ENCODE data around the gene IFRD2. TPM values are rescaled to one million over a fixed set of nuclear protein-coding genes. Genes with fewer than 3 reads are reported as not detected.

Gene IFRD2
- total and polyA plus RNA-seq, 2 of the 13 experiments (the other 11 are each of a cell fraction or from before 2014, with no cell fraction given), result 32.8 to 96.1 TPM

GRCh38 chr3:50337175-50337861 is 45.1 kb upstream of the IFRD2 start (continued):
- peak; percentile 58; the same call in 1 of the 2 replicates for TF ChIP-seq NFAT5 (CRISPR knock-in tag; IDR thresholded peaks at IDR 0.05)
- no peak for TF ChIP-seq NCOA5 (CRISPR knock-in tag; IDR thresholded peaks at IDR 0.05)
- peak; percentile 94; the same call in 1 of the 2 replicates for TF ChIP-seq ZNF235 (CRISPR knock-in tag; IDR thresholded peaks at IDR 0.05; ENCODE audit: borderline replicate concordance)
- no peak for TF ChIP-seq ZNF33A (CRISPR knock-in tag; IDR thresholded peaks at IDR 0.05; ENCODE audit: borderline replicate concordance)
- no peak; the same call in 1 of the 2 replicates for TF ChIP-seq POGZ (CRISPR knock-in tag; IDR thresholded peaks at IDR 0.05)
- peak; percentile 95 for TF ChIP-seq ZNF256 (CRISPR knock-in tag; conservative IDR thresholded peaks at IDR 0.05)
- no peak for TF ChIP-seq IKZF1 (IDR thresholded peaks at IDR 0.05)
- no peak; the same call in 1 of the 2 replicates for TF ChIP-seq SMAD1 (CRISPR knock-in tag; IDR thresholded peaks at IDR 0.05; ENCODE audit: borderline replicate concordance, low read depth)
- TF ChIP-seq, protein P1, sequence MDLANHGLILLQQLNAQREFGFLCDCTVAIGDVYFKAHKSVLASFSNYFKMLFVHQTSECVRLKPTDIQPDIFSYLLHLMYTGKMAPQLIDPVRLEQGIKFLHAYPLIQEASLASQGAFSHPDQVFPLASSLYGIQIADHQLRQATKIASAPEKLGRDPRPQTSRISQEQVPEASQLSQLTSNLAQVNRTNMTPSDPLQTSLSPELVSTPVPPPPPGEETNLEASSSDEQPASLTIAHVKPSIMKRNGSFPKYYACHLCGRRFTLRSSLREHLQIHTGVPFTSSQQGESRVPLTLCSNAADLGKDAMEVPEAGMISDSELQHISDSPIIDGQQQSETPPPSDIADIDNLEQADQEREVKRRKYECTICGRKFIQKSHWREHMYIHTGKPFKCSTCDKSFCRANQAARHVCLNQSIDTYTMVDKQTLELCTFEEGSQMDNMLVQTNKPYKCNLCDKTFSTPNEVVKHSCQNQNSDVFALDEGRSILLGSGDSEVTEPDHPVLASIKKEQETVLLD (CRISPR knock-in tag; IDR thresholded peaks at IDR 0.05; ENCODE audit: low read depth), result peak; percentile 95
- TF ChIP-seq, protein P2, sequence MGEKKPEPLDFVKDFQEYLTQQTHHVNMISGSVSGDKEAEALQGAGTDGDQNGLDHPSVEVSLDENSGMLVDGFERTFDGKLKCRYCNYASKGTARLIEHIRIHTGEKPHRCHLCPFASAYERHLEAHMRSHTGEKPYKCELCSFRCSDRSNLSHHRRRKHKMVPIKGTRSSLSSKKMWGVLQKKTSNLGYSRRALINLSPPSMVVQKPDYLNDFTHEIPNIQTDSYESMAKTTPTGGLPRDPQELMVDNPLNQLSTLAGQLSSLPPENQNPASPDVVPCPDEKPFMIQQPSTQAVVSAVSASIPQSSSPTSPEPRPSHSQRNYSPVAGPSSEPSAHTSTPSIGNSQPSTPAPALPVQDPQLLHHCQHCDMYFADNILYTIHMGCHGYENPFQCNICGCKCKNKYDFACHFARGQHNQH (CRISPR knock-in tag; IDR thresholded peaks at IDR 0.05), result 0 out of 2 replicates have a peak, but pooled peaks have one; percentile 37
- no peak for TF ChIP-seq TCF12 (IDR thresholded peaks at IDR 0.05)
- 0 out of 2 replicates have a peak, but pooled peaks have one; percentile 71 for TF ChIP-seq TCF12 (CRISPR knock-in tag; IDR thresholded peaks at IDR 0.05)
- TF ChIP-seq MTA1 (CRISPR knock-in tag; IDR thresholded peaks at IDR 0.05; ENCODE audit: borderline replicate concordance), result peak; percentile 68; the same call in 1 of the 2 replicates
- peak; percentile 73 for TF ChIP-seq POLR2AphosphoS5 (IDR thresholded peaks at IDR 0.05; ENCODE audit: low read depth, low read length)
- TF ChIP-seq CEBPB (IDR thresholded peaks at IDR 0.05; ENCODE audit: borderline replicate concordance, low read depth, low read length), result no peak
- no peak for TF ChIP-seq CHD4 (IDR thresholded peaks at IDR 0.05; ENCODE audit: borderline replicate concordance, low read length)
- no peak for TF ChIP-seq GABPA (IDR thresholded peaks at IDR 0.05; ENCODE audit: low read depth, low read length)
- peak; percentile 27; the same call in 1 of the 2 replicates for TF ChIP-seq GABPA (CRISPR knock-in tag; IDR thresholded peaks at IDR 0.05; ENCODE audit: low read depth)
- peak; percentile 79 to 89; a peak in 3 of 4 replicates for TF ChIP-seq HMGXB4 (CRISPR knock-in tag; IDR thresholded peaks at IDR 0.05; ENCODE audit: borderline replicate concordance in 1 of 2, low read depth in 1 of 2)
- peak; percentile 36 for TF ChIP-seq TBL1XR1 (IDR thresholded peaks at IDR 0.05; ENCODE audit: borderline replicate concordance, low read length, partially characterized antibody)

Data from HepG2 (cell line).